ENCODE results near the gene LY6G5B. TPM values are rescaled to one million over a fixed set of nuclear protein-coding genes. Genes with fewer than 3 reads are reported as not detected.
A peak's percentile ranks its signal among the peaks of the same experiment; 100 is the strongest.

The LY6G5B gene
- total and polyA plus RNA-seq, 4 experiments from 2014 or later, result 0.98 to 39.8 (median 39.3) TPM; not detected in 1

DNA sequence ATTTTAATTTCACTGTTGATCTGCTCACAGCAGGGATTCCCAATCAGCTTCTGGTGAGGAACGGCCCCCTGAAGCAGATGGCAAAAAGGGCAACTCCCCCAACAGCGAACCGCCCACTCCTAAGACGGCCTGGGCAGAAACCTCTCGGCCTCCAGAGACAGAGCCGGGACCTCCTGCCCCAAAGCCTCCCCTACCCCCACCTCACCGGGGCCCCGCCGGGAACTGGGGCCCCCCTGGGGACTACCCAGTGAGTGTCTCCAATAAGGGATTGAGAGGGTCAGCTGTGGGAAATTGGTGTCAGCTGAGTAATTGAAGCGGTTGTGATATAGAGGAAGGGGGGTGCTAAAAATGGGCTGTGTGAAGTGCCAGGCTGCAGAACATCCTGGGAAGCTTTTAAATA, 42.8 kb upstream of the LY6G5B start:
- Mint-ChIP-seq H3K36me3 (peaks cover 56 to 92% of the 10 kb centered on the region in 2 donors), H3K27me3 (no peaks in the 10 kb centered on the region), H3K9me3 (no peaks in the 10 kb centered on the region), H3K4me1 (peaks cover 9 to 11% (median 10%) of the 10 kb centered on the region in 4 donors), H3K4me3 (no peak overlapping the region), H3K27ac (peak overlapping the region in 2 of 7 donors; percentile 44 to 72)
- peaks cover 91% of the 10 kb centered on the region for H3K36me3 ChIP-seq (ENCODE audit: insufficient read depth, low read length)
- H3K4me3 ChIP-seq (ENCODE audit: low read length in 2 of 2), result no peak overlapping the region
- ChIA-PET POLR2A (ENCODE audit: partially characterized antibody) (interaction anchor here (0.8 kb wide), 1 partner anchor 25 kb away, joined by 3 read pairs; the partner anchor contains the start of gene BAG6), CTCF (ENCODE audit: partially characterized antibody) (interaction anchor here (1.0 to 1.4 kb wide), 2 partner anchors 13 to 54 kb away, joined by 3 to 4 read pairs; partner anchors contain the start of gene LY6G5C)
- no peak for DNase-seq
- H3K4me1 ChIP-seq (ENCODE audit: insufficient read depth, low read length), result peaks cover 8% of the 10 kb centered on the region
- no peak overlapping the region for H3K27ac ChIP-seq (ENCODE audit: low read depth, low read length)
- no peaks in the 10 kb centered on the region for H3K27me3 ChIP-seq (ENCODE audit: insufficient read depth, low read length)
- no peaks in the 10 kb centered on the region for H3K9me3 ChIP-seq (ENCODE audit: control insufficient read depth in 1 of 2, low read length in 2 of 2)
- intact Hi-C loops (cut with micrococcal nuclease), result no loop called here

DNA sequence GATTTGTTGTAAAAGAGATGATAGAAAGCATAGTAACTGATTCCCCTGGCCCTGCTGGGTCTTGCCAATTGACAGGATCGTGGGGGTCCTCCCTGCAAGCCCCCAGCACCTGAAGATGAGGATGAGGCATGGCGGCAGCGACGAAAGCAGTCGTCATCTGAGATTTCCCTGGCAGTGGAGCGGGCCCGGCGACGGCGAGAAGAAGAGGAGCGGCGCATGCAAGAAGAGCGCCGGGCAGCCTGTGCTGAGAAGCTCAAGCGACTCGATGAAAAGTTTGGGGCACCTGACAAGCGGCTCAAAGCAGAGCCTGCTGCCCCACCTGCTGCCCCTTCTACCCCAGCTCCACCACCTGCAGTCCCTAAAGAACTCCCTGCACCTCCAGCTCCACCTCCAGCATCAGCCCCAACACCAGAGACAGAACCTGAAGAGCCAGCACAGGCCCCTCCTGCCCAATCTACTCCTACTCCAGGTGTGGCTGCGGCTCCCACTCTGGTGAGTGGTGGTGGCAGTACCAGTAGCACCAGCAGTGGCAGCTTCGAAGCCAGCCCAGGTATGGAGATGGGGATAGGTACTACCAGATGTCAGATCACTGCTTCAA, 42.0 kb upstream of the LY6G5B start:
- POLR2A ChIA-PET (ENCODE audit: partially characterized antibody), result interaction anchor here (1.0 kb wide), 1 partner anchor 25 kb away, joined by 3 read pairs; no protein-coding TSS in a partner anchor
- peaks cover 57 to 90% of the 10 kb centered on the region in 2 donors for H3K36me3 Mint-ChIP-seq
- peak overlapping the region in 3 of 7 donors; percentile 24 to 59 (median 51) for H3K27ac Mint-ChIP-seq

DNA sequence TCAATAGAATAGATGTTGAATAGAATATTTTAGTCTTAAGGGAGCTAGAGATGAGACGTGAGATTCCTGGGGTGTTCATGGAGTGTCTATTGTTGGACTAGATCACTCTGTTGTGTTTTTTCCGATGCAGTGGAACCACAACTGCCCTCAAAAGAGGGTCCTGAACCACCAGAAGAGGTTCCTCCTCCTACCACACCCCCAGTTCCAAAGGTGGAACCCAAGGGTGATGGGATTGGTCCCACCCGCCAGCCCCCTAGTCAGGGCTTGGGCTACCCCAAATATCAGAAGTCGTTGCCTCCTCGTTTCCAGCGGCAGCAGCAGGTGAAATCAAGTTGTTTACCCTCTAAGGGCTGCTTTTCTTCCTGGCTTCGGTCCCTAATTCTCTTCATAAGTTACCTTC, 40.8 kb upstream of the LY6G5B start:
- no peaks in the 10 kb centered on the region for H3K27me3 Mint-ChIP-seq
- POLR2A ChIA-PET (ENCODE audit: partially characterized antibody), result interaction anchor here (1.8 kb wide), 1 partner anchor 22 kb away, joined by 6 read pairs; no protein-coding TSS in a partner anchor
- H3K9me3 Mint-ChIP-seq, result no peaks in the 10 kb centered on the region
- peaks cover 0 to 5% (median 4%) of the 10 kb centered on the region in 4 donors for H3K4me1 Mint-ChIP-seq
- Histone ChIP-seq H3K9me3 (ENCODE audit: control insufficient read depth in 1 of 2, low read length in 2 of 2) (no peaks in the 10 kb centered on the region), H3K36me3 (ENCODE audit: insufficient read depth, low read length) (peaks cover 98% of the 10 kb centered on the region), H3K4me1 (ENCODE audit: insufficient read depth, low read length) (no peaks in the 10 kb centered on the region), H3K27ac (ENCODE audit: low read depth, low read length) (no peak overlapping the region), H3K4me3 (ENCODE audit: low read length in 2 of 2) (no peak overlapping the region), H3K27me3 (ENCODE audit: insufficient read depth, low read length) (no peaks in the 10 kb centered on the region)
- no peak for DNase-seq
- peaks cover 57 to 91% of the 10 kb centered on the region in 2 donors for H3K36me3 Mint-ChIP-seq
- H3K27ac Mint-ChIP-seq, result peak overlapping the region in 3 of 7 donors; percentile 24 to 78 (median 42)
- no peak overlapping the region for H3K4me3 Mint-ChIP-seq
- intact Hi-C loops (cut with micrococcal nuclease), result no loop called here
- CTCF ChIA-PET (ENCODE audit: partially characterized antibody), result no interaction called here

More for the DNA sequence above, 42.0 kb upstream of the LY6G5B start:
- peaks cover 95% of the 10 kb centered on the region for H3K36me3 ChIP-seq (ENCODE audit: insufficient read depth, low read length)
- no peak overlapping the region for H3K4me3 Mint-ChIP-seq
- CTCF ChIA-PET (ENCODE audit: partially characterized antibody), result interaction anchor here (1.0 kb wide), 1 partner anchor 53 kb away, joined by 4 read pairs; the partner anchor contains the start of gene LY6G5C
- H3K4me1 Mint-ChIP-seq, result peaks cover under 1 to 4% (median 3%) of the 10 kb centered on the region in 4 donors
- intact Hi-C loops (cut with micrococcal nuclease), result no loop called here
- no peaks in the 10 kb centered on the region for H3K27me3 ChIP-seq (ENCODE audit: insufficient read depth, low read length)
- DNase-seq, result no peak
- H3K9me3 ChIP-seq (ENCODE audit: control insufficient read depth in 1 of 2, low read length in 2 of 2), result no peaks in the 10 kb centered on the region
- H3K27me3 Mint-ChIP-seq, result no peaks in the 10 kb centered on the region
- no peak overlapping the region for H3K4me3 ChIP-seq (ENCODE audit: low read length in 2 of 2)
- H3K9me3 Mint-ChIP-seq, result no peaks in the 10 kb centered on the region
- H3K27ac ChIP-seq (ENCODE audit: low read depth, low read length), result no peak overlapping the region
- no peaks in the 10 kb centered on the region for H3K4me1 ChIP-seq (ENCODE audit: insufficient read depth, low read length)

DNA sequence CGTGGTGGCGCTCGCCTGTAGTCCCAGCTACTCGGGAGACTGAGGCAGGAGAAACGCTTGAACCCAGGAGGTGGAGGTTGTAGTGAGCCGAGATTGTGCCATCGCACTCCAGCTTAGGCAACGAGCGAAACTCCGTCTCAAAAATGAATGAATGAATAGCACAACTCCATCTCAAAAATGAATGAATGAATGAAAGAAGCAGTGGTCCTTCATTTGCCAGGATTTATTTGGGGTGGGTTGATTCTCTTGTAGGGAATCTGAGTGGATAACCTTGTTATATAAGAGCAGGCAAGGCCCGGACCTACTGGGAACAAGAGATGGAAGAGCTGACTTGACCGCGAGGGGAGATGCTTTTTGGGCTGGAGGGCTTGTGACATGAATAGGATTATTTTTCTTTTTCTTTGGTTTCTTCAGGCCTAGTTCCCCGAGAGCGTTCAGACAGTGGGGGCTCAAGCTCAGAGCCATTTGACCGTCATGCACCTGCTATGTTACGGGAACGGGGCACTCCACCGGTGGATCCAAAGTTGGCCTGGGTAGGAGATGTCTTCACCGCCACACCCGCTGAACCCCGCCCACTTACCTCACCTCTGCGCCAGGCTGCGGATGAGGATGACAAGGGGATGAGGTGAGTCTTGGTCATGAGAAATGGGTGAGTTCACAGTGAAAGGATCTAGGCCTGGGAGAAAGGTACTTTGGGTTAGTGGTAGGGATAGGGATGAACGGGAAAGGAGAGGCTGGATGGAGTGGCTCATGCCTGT, 39.4 kb upstream of the LY6G5B start:
- Mint-ChIP-seq H3K4me1 (peaks cover 0 to 5% (median 4%) of the 10 kb centered on the region in 4 donors), H3K36me3 (peaks cover 57 to 91% of the 10 kb centered on the region in 2 donors), H3K27me3 (no peaks in the 10 kb centered on the region), H3K4me3 (no peak overlapping the region), H3K9me3 (no peaks in the 10 kb centered on the region), H3K27ac (peak overlapping the region in 2 of 7 donors; percentile 8 to 36)
- Histone ChIP-seq H3K27me3 (ENCODE audit: insufficient read depth, low read length) (no peaks in the 10 kb centered on the region), H3K4me3 (ENCODE audit: low read length in 2 of 2) (no peak overlapping the region), H3K36me3 (ENCODE audit: insufficient read depth, low read length) (peaks cover 99% of the 10 kb centered on the region), H3K9me3 (ENCODE audit: control insufficient read depth in 1 of 2, low read length in 2 of 2) (no peaks in the 10 kb centered on the region), H3K4me1 (ENCODE audit: insufficient read depth, low read length) (no peaks in the 10 kb centered on the region), H3K27ac (ENCODE audit: low read depth, low read length) (no peak overlapping the region)
- ChIA-PET CTCF (ENCODE audit: partially characterized antibody) (no interaction called here), POLR2A (ENCODE audit: partially characterized antibody) (interaction anchor here (1.2 to 1.8 kb wide), 2 partner anchors 13 to 21 kb away, joined by 4 to 6 read pairs; no protein-coding TSS in a partner anchor)
- DNase-seq, result no peak
- intact Hi-C loops (cut with micrococcal nuclease), result no loop called here

DNA sequence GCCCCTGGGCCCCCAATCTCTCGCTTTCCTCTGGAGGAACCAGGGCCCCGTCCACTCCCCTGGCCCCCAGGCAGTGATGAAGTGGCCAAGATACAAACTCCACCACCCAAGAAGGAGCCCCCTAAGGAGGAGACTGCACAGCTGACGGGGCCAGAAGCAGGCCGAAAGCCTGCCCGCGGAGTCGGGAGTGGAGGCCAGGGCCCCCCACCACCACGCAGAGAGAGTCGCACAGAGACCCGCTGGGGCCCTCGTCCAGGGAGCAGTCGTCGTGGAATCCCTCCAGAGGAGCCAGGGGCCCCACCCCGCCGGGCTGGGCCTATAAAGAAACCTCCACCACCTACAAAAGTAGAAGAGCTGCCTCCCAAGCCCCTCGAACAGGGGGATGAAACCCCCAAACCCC, 38.6 kb upstream of the LY6G5B start:
- ChIA-PET CTCF (ENCODE audit: partially characterized antibody) (no interaction called here), POLR2A (ENCODE audit: partially characterized antibody) (no interaction called here)
- no peak overlapping the region for H3K27ac ChIP-seq (ENCODE audit: low read depth, low read length)
- H3K36me3 ChIP-seq (ENCODE audit: insufficient read depth, low read length), result peaks cover 99% of the 10 kb centered on the region
- H3K36me3 Mint-ChIP-seq, result peaks cover 58 to 91% of the 10 kb centered on the region in 2 donors
- H3K27me3 ChIP-seq (ENCODE audit: insufficient read depth, low read length), result no peaks in the 10 kb centered on the region
- no peaks in the 10 kb centered on the region for H3K4me1 ChIP-seq (ENCODE audit: insufficient read depth, low read length)
- H3K27me3 Mint-ChIP-seq, result no peaks in the 10 kb centered on the region
- peaks cover 0 to 5% (median 3%) of the 10 kb centered on the region in 4 donors for H3K4me1 Mint-ChIP-seq
- H3K9me3 ChIP-seq (ENCODE audit: control insufficient read depth in 1 of 2, low read length in 2 of 2), result no peaks in the 10 kb centered on the region
- no peak for DNase-seq
- no peaks in the 10 kb centered on the region for H3K9me3 Mint-ChIP-seq
- H3K4me3 Mint-ChIP-seq, result no peak overlapping the region
- intact Hi-C loops (cut with micrococcal nuclease), result no loop called here
- no peak overlapping the region for H3K27ac Mint-ChIP-seq
- H3K4me3 ChIP-seq (ENCODE audit: low read length in 2 of 2), result no peak overlapping the region

DNA sequence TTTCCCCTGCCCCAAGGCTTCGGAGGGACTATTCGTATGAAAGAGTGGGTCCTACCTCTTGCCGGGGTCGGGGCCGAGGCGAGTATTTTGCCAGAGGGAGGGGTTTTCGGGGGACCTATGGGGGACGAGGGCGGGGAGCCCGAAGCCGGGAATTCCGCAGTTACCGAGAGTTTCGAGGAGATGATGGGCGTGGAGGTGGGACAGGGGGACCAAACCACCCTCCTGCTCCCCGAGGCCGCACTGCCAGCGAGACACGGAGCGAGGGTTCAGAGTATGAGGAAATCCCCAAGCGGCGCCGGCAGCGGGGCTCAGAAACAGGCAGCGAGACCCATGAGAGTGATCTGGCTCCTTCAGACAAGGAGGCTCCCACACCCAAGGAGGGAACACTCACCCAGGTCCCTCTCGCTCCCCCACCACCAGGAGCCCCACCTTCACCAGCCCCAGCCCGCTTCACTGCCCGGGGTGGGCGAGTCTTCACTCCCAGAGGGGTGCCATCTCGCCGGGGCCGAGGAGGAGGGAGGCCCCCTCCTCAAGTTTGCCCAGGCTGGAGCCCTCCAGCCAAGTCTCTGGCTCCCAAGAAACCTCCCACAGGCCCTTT, 38.0 kb upstream of the LY6G5B start:
- no peaks in the 10 kb centered on the region for H3K4me1 ChIP-seq (ENCODE audit: insufficient read depth, low read length)
- Mint-ChIP-seq H3K9me3 (no peaks in the 10 kb centered on the region), H3K27ac (no peak overlapping the region), H3K4me3 (no peak overlapping the region), H3K36me3 (peaks cover 52 to 91% of the 10 kb centered on the region in 2 donors), H3K4me1 (peaks cover 0 to 5% (median 3%) of the 10 kb centered on the region in 4 donors), H3K27me3 (no peaks in the 10 kb centered on the region)
- H3K27ac ChIP-seq (ENCODE audit: low read depth, low read length), result no peak overlapping the region
- intact Hi-C loops (cut with micrococcal nuclease), result no loop called here
- ChIA-PET POLR2A (ENCODE audit: partially characterized antibody) (no interaction called here), CTCF (ENCODE audit: partially characterized antibody) (no interaction called here)
- no peaks in the 10 kb centered on the region for H3K9me3 ChIP-seq (ENCODE audit: control insufficient read depth in 1 of 2, low read length in 2 of 2)
- no peaks in the 10 kb centered on the region for H3K27me3 ChIP-seq (ENCODE audit: insufficient read depth, low read length)
- no peak overlapping the region for H3K4me3 ChIP-seq (ENCODE audit: low read length in 2 of 2)
- H3K36me3 ChIP-seq (ENCODE audit: insufficient read depth, low read length), result peaks cover 99% of the 10 kb centered on the region
- DNase-seq, result no peak
